Activated T-helper 17 cell treated with anti-CD3 and anti-CD28 coated beads, Interleukin-2, amount 50 U/mL, for 72 hours (primary cell): ENCODE measurements around the gene FRMD4A. TPM values are rescaled to one million over a fixed set of nuclear protein-coding genes. Genes with fewer than 3 reads are reported as not detected.
"Not testable (repeated sequence)": the region's sequence is repeated elsewhere in the genome, so short reads cannot be mapped to it uniquely, and the experiment has no call there.

Source experiments
- ATAC-seq: fragments of 150-1000 bp; cut with Tn5 transposase; replicated peaks from 2 replicates; pipeline ENCODE4 v1.10.0; 2021; ENCODE audit warnings: mild to moderate bottlenecking, moderate library complexity
- H3K27ac Mint-ChIP-seq: one replicate; pipeline ENCODE4 v1.8.0; 2022; ENCODE audit warnings: mixed read lengths
- H3K27me3 Mint-ChIP-seq: one replicate; pipeline ENCODE4 v1.8.0; 2022; ENCODE audit warnings: mixed read lengths
- H3K36me3 Mint-ChIP-seq: one replicate; pipeline ENCODE4 v1.8.0; 2022; ENCODE audit warnings: low read depth, mild to moderate bottlenecking, mixed read lengths
- H3K4me1 Mint-ChIP-seq: one replicate; pipeline ENCODE4 v1.8.0; 2022; ENCODE audit warnings: mixed read lengths
- H3K4me3 Mint-ChIP-seq: one replicate; pipeline ENCODE4 v1.8.0; 2022; ENCODE audit warnings: mild to moderate bottlenecking, mixed read lengths
- H3K9me3 Mint-ChIP-seq: one replicate; pipeline ENCODE4 v1.8.0; 2022; ENCODE audit warnings: mixed read lengths
- total RNA-seq, 2 donors: library from RNA; stranded (reverse); gene quantifications; one replicate each; pipeline ENCODE4 v1.2.3, GENCODE V29; 2022

The FRMD4A gene
- total RNA-seq, 2 donors from 2014 or later, result 0.69 to 2.0 TPM

DNA sequence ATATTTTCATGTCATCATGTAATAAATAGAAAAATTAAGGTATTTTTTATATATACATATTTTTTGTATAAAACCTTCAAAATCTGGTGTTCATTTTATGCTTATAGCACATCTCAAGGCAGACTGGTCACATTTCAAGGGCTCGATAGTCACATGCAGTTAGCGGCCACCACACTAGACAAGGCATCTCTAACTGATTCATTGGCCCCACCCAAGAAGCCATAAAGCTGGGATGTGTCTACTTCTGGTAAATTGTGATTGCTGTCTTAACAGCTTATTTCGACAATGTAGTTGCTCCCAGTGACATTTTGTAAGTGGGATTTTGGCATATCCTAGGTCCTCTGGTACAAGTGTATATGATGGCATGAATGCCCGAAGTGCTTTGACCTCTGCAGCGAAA lies 168.7 kb downstream of the FRMD4A start:
- Mint-ChIP-seq H3K4me1 (no peaks in the 10 kb centered on the region), H3K27ac (no peak overlapping the region), H3K36me3 (no peaks in the 10 kb centered on the region), H3K4me3 (no peak overlapping the region), H3K9me3 (no peaks in the 10 kb centered on the region), H3K27me3 (peaks cover 60% of the 10 kb centered on the region)
- ATAC-seq, result no peak

DNA sequence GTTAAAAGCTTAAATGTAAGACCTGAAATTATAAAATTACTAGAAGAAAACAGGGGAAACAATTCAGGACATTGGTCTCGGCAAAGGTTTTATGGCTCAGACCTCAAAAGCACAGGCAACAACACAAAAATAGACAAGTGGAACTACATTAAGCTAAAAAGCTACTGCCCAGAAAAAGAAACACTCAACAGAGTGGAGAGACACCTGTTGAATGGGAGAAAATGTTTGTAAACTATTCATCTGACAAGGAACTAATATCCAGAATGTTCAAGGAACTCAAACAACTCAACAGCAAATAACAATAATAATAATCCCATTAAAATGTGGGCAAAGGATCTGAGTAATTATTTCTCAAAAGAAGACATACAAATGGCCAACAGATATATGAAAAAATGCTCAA lies 170.4 kb downstream of the FRMD4A start:
- peaks cover 66% of the 10 kb centered on the region for H3K27me3 Mint-ChIP-seq

DNA sequence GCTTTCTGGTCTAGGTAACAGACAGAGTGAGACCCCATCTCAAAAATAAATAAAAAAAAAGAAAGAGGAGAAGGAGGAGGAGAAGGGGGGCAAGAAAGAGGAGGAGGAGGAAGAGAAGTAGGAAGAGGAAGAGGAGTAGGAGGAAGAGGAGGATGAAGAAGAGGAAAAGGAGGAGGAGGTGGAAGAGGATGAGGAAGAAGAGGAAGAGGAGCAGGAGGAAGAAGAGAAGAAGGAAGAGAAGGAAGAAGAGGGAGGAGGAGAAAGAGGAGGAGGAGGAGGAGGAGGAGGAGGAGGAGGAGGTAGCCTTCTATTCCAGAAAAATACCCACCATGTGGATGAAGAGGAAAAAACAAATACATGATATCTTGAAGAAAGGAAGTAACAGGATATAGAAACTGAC lies 172.1 kb downstream of the FRMD4A start:
- no peak for ATAC-seq
- Mint-ChIP-seq H3K36me3 (no peaks in the 10 kb centered on the region), H3K27ac (no peak overlapping the region), H3K27me3 (peaks cover 65% of the 10 kb centered on the region), H3K4me1 (no peaks in the 10 kb centered on the region), H3K4me3 (no peak overlapping the region), H3K9me3 (peaks cover 8% of the 10 kb centered on the region)

More for the DNA sequence above, 170.4 kb downstream of the FRMD4A start:
- no peak overlapping the region for H3K4me3 Mint-ChIP-seq
- no peaks in the 10 kb centered on the region for H3K4me1 Mint-ChIP-seq
- peaks cover 6% of the 10 kb centered on the region for H3K9me3 Mint-ChIP-seq
- no peaks in the 10 kb centered on the region for H3K36me3 Mint-ChIP-seq
- H3K27ac Mint-ChIP-seq, result no peak overlapping the region
- no peak for ATAC-seq

DNA sequence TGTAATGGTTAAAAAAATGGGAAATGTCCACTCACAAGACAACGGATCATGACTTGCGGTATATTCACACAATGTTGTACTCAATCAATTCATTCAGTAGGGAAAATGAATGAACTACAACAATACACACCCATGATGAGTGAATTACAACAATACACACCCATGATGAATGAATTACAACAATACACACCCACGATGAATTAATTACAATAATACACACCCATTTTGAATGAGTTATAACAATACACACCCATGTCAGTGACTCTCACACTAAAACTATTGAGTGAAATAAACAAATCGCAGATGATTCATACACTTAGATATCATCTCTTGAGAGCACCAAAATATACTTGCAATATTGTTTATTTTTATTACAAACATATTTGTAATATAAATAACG lies 174.6 kb downstream of the FRMD4A start:
- H3K27ac Mint-ChIP-seq, result no peak overlapping the region
- H3K27me3 Mint-ChIP-seq, result peaks cover 58% of the 10 kb centered on the region
- H3K4me3 Mint-ChIP-seq, result no peak overlapping the region
- no peaks in the 10 kb centered on the region for H3K36me3 Mint-ChIP-seq
- no peaks in the 10 kb centered on the region for H3K4me1 Mint-ChIP-seq
- peaks cover 8% of the 10 kb centered on the region for H3K9me3 Mint-ChIP-seq
- ATAC-seq, result no peak

DNA sequence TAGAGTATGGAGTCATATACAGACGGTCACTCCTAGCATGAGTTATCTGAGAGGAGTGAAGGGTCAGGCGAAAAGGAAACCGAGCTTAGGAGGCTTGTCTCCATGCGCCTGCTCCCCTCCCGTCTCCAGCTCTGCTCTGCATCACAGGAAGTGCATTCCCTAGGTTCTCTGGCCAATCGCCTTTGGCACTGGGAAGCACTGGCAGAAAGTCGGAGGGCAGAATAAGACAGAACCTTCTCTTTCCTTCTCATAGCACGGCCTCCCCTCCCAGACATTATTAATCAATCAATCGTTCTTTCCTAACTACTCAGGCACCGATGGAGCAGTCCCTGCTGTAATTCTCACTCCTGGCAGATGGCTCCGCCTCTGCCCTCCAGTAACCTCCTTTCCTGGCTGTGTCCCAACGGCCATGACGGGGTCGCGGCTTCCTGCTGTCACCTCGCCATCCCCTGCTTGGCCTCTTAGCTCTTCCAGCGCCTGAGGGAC lies 177.1 kb downstream of the FRMD4A start:
- Mint-ChIP-seq H3K9me3 (peaks cover 8% of the 10 kb centered on the region), H3K27me3 (peaks cover 50% of the 10 kb centered on the region), H3K4me3 (no peak overlapping the region), H3K4me1 (no peaks in the 10 kb centered on the region), H3K36me3 (no peaks in the 10 kb centered on the region), H3K27ac (no peak overlapping the region)
- ATAC-seq, result no peak

- no peak overlapping the region for H3K27ac Mint-ChIP-seq
Observed at GRCh38 chr10:14151571-14151970, 179.2 kb downstream of the FRMD4A start.

DNA sequence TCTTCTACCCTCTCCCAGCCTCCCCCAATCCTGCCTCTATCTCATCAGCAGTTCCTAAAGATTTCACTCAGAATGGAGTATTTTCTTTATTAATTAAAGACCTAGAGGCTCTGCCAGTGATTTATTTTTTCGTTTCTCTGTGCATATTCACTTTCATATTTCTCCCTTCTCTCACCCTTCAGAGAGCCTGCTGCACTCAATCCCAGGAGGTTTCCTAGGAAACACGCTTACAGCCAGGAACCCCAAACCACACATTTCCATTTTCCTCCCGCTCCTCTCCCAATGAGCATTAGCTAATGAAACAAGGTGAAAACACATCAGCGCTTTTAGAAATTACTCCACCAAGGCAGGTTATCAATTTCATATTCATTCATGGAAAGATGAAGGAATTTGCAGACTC lies 180.2 kb downstream of the FRMD4A start:
- Mint-ChIP-seq H3K9me3 (peaks cover 4% of the 10 kb centered on the region), H3K27me3 (peaks cover 31% of the 10 kb centered on the region), H3K4me3 (no peak overlapping the region), H3K27ac (no peak overlapping the region), H3K4me1 (no peaks in the 10 kb centered on the region), H3K36me3 (no peaks in the 10 kb centered on the region)
- ATAC-seq, result no peak

More at GRCh38 chr10:14151571-14151970, 179.2 kb downstream of the FRMD4A start:
- no peak for ATAC-seq
- H3K4me3 Mint-ChIP-seq, result no peak overlapping the region
- peaks cover 8% of the 10 kb centered on the region for H3K9me3 Mint-ChIP-seq
- H3K27me3 Mint-ChIP-seq, result peaks cover 34% of the 10 kb centered on the region
- H3K36me3 Mint-ChIP-seq, result no peaks in the 10 kb centered on the region
- H3K4me1 Mint-ChIP-seq, result no peaks in the 10 kb centered on the region

DNA sequence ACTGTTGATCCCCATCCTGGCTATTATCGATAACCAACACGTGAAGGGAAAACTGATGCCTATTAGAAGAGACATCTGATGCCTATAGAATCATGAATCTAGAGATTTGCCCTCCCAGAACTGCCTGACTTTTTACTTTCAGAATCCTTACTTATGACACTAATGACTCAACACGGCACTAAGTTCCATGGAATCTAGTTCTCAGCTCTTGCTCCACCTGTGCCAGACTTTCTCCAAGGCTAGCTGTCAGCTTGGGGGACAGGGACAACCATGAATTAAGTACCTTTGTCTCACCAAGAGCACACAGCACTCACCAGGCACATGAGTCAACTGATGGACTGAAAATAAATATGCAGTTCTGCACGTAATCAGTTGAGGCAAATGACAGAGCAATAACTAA lies 184.2 kb downstream of the FRMD4A start:
- Mint-ChIP-seq H3K27me3 (peaks cover 42% of the 10 kb centered on the region), H3K4me1 (no peaks in the 10 kb centered on the region), H3K36me3 (no peaks in the 10 kb centered on the region), H3K9me3 (no peaks in the 10 kb centered on the region), H3K4me3 (no peak overlapping the region), H3K27ac (no peak overlapping the region)
- ATAC-seq, result no peak

DNA sequence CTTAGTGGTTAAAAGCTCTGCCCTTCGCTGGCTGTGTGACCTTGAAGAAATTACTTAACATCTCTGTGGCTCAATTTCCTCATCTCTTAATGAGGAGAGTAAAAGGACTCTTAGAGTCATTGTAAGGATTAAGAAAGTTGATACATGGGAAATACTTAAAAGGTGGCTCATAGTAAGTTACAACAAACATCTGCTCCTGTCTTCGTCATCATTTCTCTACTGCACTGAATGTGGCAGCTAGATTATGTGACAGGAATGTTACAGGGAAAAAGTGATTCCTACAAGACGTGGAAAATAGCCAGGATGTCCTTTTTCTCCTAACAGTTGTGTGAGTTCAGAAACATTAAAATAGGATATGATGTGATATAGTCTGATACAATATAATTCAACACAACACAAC lies 184.7 kb downstream of the FRMD4A start:
- Mint-ChIP-seq H3K9me3 (no peaks in the 10 kb centered on the region), H3K4me1 (no peaks in the 10 kb centered on the region), H3K4me3 (no peak overlapping the region), H3K27ac (no peak overlapping the region), H3K27me3 (peaks cover 46% of the 10 kb centered on the region), H3K36me3 (no peaks in the 10 kb centered on the region)
- ATAC-seq, result no peak

- Mint-ChIP-seq H3K27me3 (peaks cover 44% of the 10 kb centered on the region), H3K4me1 (no peaks in the 10 kb centered on the region), H3K36me3 (no peaks in the 10 kb centered on the region), H3K27ac (no peak overlapping the region), H3K9me3 (no peaks in the 10 kb centered on the region), H3K4me3 (no peak overlapping the region)
- ATAC-seq, result no peak
Observed at GRCh38 chr10:14144451-14144850, 186.3 kb downstream of the FRMD4A start.

- Mint-ChIP-seq H3K27me3 (peaks cover 46% of the 10 kb centered on the region), H3K27ac (no peak overlapping the region), H3K4me3 (no peak overlapping the region), H3K4me1 (no peaks in the 10 kb centered on the region), H3K36me3 (no peaks in the 10 kb centered on the region), H3K9me3 (no peaks in the 10 kb centered on the region)
- no peak for ATAC-seq
Observed at GRCh38 chr10:14142606-14143250, 188.0 kb downstream of the FRMD4A start.

DNA sequence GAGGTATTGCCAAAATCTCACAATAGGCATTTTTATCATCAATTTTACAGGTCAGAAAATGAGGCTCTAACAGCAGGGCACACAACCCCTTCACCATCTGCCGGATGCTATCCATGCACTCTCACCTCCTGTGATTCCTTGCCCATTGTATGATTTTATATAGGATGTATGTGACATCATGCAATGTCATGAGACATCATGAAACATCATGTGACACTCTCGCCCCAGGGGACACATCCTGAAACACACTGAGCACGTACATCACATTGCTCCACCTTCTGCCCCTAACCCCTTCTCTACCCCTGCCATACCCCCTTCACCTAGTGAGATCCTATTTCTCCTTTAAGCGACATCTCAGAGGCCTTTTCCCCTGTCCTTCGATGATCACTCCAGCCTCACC lies 189.4 kb downstream of the FRMD4A start:
- no peak for ATAC-seq
- Mint-ChIP-seq H3K9me3 (no peaks in the 10 kb centered on the region), H3K4me3 (no peak overlapping the region), H3K36me3 (no peaks in the 10 kb centered on the region), H3K27ac (no peak overlapping the region), H3K4me1 (no peaks in the 10 kb centered on the region), H3K27me3 (peaks cover 52% of the 10 kb centered on the region)

- H3K36me3 Mint-ChIP-seq, result no peaks in the 10 kb centered on the region
- H3K27ac Mint-ChIP-seq, result no peak overlapping the region
Observed at GRCh38 chr10:14137391-14137790, 193.3 kb downstream of the FRMD4A start.

GRCh38 chr10:14135196-14135595 lies 195.5 kb downstream of the FRMD4A start:
- not testable (repeated sequence) for ATAC-seq, H3K27ac Mint-ChIP-seq, H3K36me3 Mint-ChIP-seq, H3K4me1 Mint-ChIP-seq, H3K4me3 Mint-ChIP-seq, H3K9me3 Mint-ChIP-seq
- peaks cover 19% of the 10 kb centered on the region for H3K27me3 Mint-ChIP-seq

More at GRCh38 chr10:14137391-14137790, 193.3 kb downstream of the FRMD4A start:
- H3K27me3 Mint-ChIP-seq, result peaks cover 37% of the 10 kb centered on the region
- no peaks in the 10 kb centered on the region for H3K4me1 Mint-ChIP-seq
- ATAC-seq, result no peak
- no peaks in the 10 kb centered on the region for H3K9me3 Mint-ChIP-seq
- H3K4me3 Mint-ChIP-seq, result no peak overlapping the region

- Mint-ChIP-seq H3K4me1 (no peaks in the 10 kb centered on the region), H3K36me3 (no peaks in the 10 kb centered on the region), H3K4me3 (no peak overlapping the region), H3K27me3 (peaks cover 19% of the 10 kb centered on the region), H3K9me3 (no peaks in the 10 kb centered on the region), H3K27ac (no peak overlapping the region)
- ATAC-seq, result no peak
Observed at GRCh38 chr10:14134275-14134674, 196.4 kb downstream of the FRMD4A start.
